ENCODE data around the gene CMYA5.
"Not testable (repeated sequence)": the region's sequence is repeated elsewhere in the genome, so short reads cannot be mapped to it uniquely, and the experiment has no call there.

CMYA5 gene

GRCh38 chr5:79699763-79700400 is 10.2 kb downstream of the CMYA5 start:
- peak overlapping the region; percentile 27; the same call in 1 of the 2 replicates for H3K4me3 ChIP-seq (ENCODE audit: low read depth, low read length)
- peak; percentile 80 for DNase-seq (ENCODE audit: low read depth)
- no peak for TF ChIP-seq CTCF (IDR thresholded peaks at IDR 0.05; ENCODE audit: insufficient read depth, low read depth, low read length, missing control alignments)

GRCh38 chr5:79702606-79703380 is 13.2 kb downstream of the CMYA5 start:
- no peak overlapping the region for H3K4me3 ChIP-seq (ENCODE audit: low read depth, low read length)
- peak; percentile 21 for DNase-seq (ENCODE audit: low read depth)
- TF ChIP-seq CTCF (IDR thresholded peaks at IDR 0.05; ENCODE audit: insufficient read depth, low read depth, low read length, missing control alignments): peak; percentile 54

- DNase-seq (ENCODE audit: low read depth): no peak
- no peak overlapping the region for H3K4me3 ChIP-seq (ENCODE audit: low read depth, low read length)
- TF ChIP-seq CTCF (IDR thresholded peaks at IDR 0.05; ENCODE audit: insufficient read depth, low read depth, low read length, missing control alignments): no peak
Measured at GRCh38 chr5:79703381-79703645, 13.7 kb downstream of the CMYA5 start.

- no peak for DNase-seq (ENCODE audit: low read depth)
- no peak for TF ChIP-seq CTCF (IDR thresholded peaks at IDR 0.05; ENCODE audit: insufficient read depth, low read depth, low read length, missing control alignments)
- no peak overlapping the region for H3K4me3 ChIP-seq (ENCODE audit: low read depth, low read length)
Measured at GRCh38 chr5:79704553-79704952, 14.9 kb downstream of the CMYA5 start.

GRCh38 chr5:79705632-79706031 is 16.0 kb downstream of the CMYA5 start:
- DNase-seq (ENCODE audit: low read depth): no peak

GRCh38 chr5:79706317-79706716 is 16.7 kb downstream of the CMYA5 start:
- not testable (repeated sequence) for H3K4me3 ChIP-seq (ENCODE audit: low read depth, low read length); DNase-seq (ENCODE audit: low read depth)

More at GRCh38 chr5:79705632-79706031, 16.0 kb downstream of the CMYA5 start:
- H3K4me3 ChIP-seq (ENCODE audit: low read depth, low read length): no peak overlapping the region
- TF ChIP-seq CTCF (IDR thresholded peaks at IDR 0.05; ENCODE audit: insufficient read depth, low read depth, low read length, missing control alignments): no peak

GRCh38 chr5:79707535-79707934 is 17.9 kb downstream of the CMYA5 start:
- TF ChIP-seq CTCF (IDR thresholded peaks at IDR 0.05; ENCODE audit: insufficient read depth, low read depth, low read length, missing control alignments): no peak
- no peak overlapping the region for H3K4me3 ChIP-seq (ENCODE audit: low read depth, low read length)
- peak; percentile 37 for DNase-seq (ENCODE audit: low read depth)

Measured in GM12865 (cell line).